AG04449 (cell line): ENCODE measurements around the gene ING5.
"Not testable (repeated sequence)": the region's sequence is repeated elsewhere in the genome, so short reads cannot be mapped to it uniquely, and the experiment has no call there.

Experiments
- CTCF ChIA-PET: fragments of 350-600 bp; formaldehyde crosslinking; extraction: SDS; loops from one replicate; lab custom pipeline; 2021; ENCODE audit warnings: antibody characterized with exemption; lab: Yijun Ruan, JAX
- POLR2A ChIA-PET: fragments of 400-600, 350-600 bp; formaldehyde crosslinking; extraction: SDS; loops from one replicate; lab custom pipeline; 2020; ENCODE audit warnings: antibody characterized with exemption, inconsistent platforms; lab: Yijun Ruan, JAX
- DNase-seq: peaks from one replicate; pipeline ENCODE4 v3.0.0-alpha.2; 2010; ENCODE audit warnings: low read depth, low spot score
- H3K4me3 ChIP-seq: 2 replicates; pipeline ENCODE4 v1.5.1; 2011; ENCODE audit warnings: low read depth, mild to moderate bottlenecking, control low read depth, low read length
- CTCF ChIP-seq: IDR thresholded peaks from one replicate; pipeline ENCODE4 v1.5.1; 2011; ENCODE audit warnings: mild to moderate bottlenecking, moderate library complexity, low read length, control low read depth, inconsistent platforms; ENCODE audit not compliant: insufficient read depth; ENCODE audit errors: missing control alignments

Gene ING5

GRCh38 chr2:241738040-241738686, 36.3 kb downstream of the ING5 start:
- TF ChIP-seq CTCF = no peak
- CTCF ChIA-PET = interaction anchor here (1.8 kb wide), 1 partner anchor 140 kb away, joined by 6 read pairs; no protein-coding TSS in a partner anchor
- POLR2A ChIA-PET = interaction anchor here (0.6 kb wide), 1 partner anchor 371 kb away, joined by 3 read pairs; no protein-coding TSS in a partner anchor
- H3K4me3 ChIP-seq = no peak overlapping the region
- DNase-seq = no peak

GRCh38 chr2:241739177-241739576, 37.3 kb downstream of the ING5 start:
- no peak overlapping the region for H3K4me3 ChIP-seq
- TF ChIP-seq CTCF = no peak
- ChIA-PET CTCF (interaction anchor here (1.8 kb wide), 2 partner anchors 74 to 139 kb away, joined by 6 to 7 read pairs; no protein-coding TSS in a partner anchor), POLR2A (no interaction called here)
- no peak for DNase-seq

GRCh38 chr2:241739651-241740050, 37.8 kb downstream of the ING5 start:
- H3K4me3 ChIP-seq = no peak overlapping the region
- DNase-seq = no peak
- ChIA-PET POLR2A (no interaction called here), CTCF (interaction anchor here (1.1 to 1.8 kb wide), 3 partner anchors 11 to 139 kb away, joined by 3 to 7 read pairs (median 6); no protein-coding TSS in a partner anchor)
- TF ChIP-seq CTCF = no peak

- no peak overlapping the region for H3K4me3 ChIP-seq
- TF ChIP-seq CTCF = no peak
- CTCF ChIA-PET = no interaction called here
- no peak for DNase-seq
- POLR2A ChIA-PET = no interaction called here
Observed at GRCh38 chr2:241741016-241741415, 39.2 kb downstream of the ING5 start.

- no peak for TF ChIP-seq CTCF
- H3K4me3 ChIP-seq = no peak overlapping the region
- ChIA-PET POLR2A (no interaction called here), CTCF (no interaction called here)
- DNase-seq = no peak
Observed at GRCh38 chr2:241742320-241742939, 40.6 kb downstream of the ING5 start.

GRCh38 chr2:241743008-241743407, 41.2 kb downstream of the ING5 start:
- CTCF ChIA-PET = interaction anchor here (0.8 kb wide), 1 partner anchor 8 kb away, joined by 3 read pairs; the partner anchor contains the start of gene D2HGDH

More at GRCh38 chr2:241743008-241743407, 41.2 kb downstream of the ING5 start:
- POLR2A ChIA-PET, H3K4me3 ChIP-seq, DNase-seq: not testable (repeated sequence)
